Measurements from ENCODE around the gene RPS6KA2. TPM values are rescaled to one million over a fixed set of nuclear protein-coding genes. Genes with fewer than 3 reads are reported as not detected.

RPS6KA2 gene
- total RNA-seq, 1 experiment from 2014 or later = 4.1 TPM

DNA sequence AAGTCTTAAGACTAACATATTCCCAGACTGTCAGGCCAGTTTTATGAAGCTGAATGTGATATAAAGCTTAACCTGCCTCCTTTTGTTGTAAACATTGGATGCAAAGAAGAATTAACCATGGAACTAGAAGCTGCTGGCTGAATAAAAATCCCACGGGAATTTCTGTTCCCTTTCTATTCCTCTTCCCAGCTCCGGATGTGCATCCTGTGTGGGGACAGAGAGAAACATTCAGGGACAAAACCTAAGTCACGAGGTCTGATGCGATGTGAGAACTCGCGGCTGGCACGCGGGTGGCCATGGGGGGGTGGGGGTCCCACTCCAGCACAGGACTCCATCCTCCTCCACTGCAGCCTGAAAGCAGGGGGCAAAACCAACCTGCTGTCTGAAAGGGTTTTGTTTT is 72.7 kb downstream of the RPS6KA2 start:
- in situ Hi-C loops (cut with HindIII; ENCODE audit: low pct_unique_long_range_greater_than_20kb, low sequenced_read_pairs) (no loop called here), intact Hi-C loops (cut with micrococcal nuclease; ENCODE audit: unreplicated experiment) (no loop called here)
- BruUV-seq (replicated peaks) = no TSS peak
- H3K27ac ChIP-seq (ENCODE audit: low read length) = no peak overlapping the region
- no peak for ATAC-seq
- TF ChIP-seq, protein P1, sequence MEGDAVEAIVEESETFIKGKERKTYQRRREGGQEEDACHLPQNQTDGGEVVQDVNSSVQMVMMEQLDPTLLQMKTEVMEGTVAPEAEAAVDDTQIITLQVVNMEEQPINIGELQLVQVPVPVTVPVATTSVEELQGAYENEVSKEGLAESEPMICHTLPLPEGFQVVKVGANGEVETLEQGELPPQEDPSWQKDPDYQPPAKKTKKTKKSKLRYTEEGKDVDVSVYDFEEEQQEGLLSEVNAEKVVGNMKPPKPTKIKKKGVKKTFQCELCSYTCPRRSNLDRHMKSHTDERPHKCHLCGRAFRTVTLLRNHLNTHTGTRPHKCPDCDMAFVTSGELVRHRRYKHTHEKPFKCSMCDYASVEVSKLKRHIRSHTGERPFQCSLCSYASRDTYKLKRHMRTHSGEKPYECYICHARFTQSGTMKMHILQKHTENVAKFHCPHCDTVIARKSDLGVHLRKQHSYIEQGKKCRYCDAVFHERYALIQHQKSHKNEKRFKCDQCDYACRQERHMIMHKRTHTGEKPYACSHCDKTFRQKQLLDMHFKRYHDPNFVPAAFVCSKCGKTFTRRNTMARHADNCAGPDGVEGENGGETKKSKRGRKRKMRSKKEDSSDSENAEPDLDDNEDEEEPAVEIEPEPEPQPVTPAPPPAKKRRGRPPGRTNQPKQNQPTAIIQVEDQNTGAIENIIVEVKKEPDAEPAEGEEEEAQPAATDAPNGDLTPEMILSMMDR (IDR thresholded peaks at IDR 0.05) = no peak
- no peak for TF ChIP-seq TCF7L2 (IDR thresholded peaks at IDR 0.05; ENCODE audit: low read depth, low read length)
- no peaks in the 10 kb centered on the region for H3K36me3 ChIP-seq (ENCODE audit: control insufficient read depth, insufficient read depth, low read length)
- H3K4me3 ChIP-seq (ENCODE audit: low read depth in 2 of 2, low read length in 2 of 2) = no peak overlapping the region
- no peak for DNase-seq (ENCODE audit: low read depth, low spot score)
- ChIA-PET POLR2A (no interaction called here), CTCF (no interaction called here)
- H3K27me3 ChIP-seq (ENCODE audit: control insufficient read depth, insufficient read depth, low read length) = no peaks in the 10 kb centered on the region
- no peaks in the 10 kb centered on the region for H3K9me3 ChIP-seq (ENCODE audit: control insufficient read depth, insufficient read depth, low read depth, low read length)
- H3K4me1 ChIP-seq (ENCODE audit: control insufficient read depth, insufficient read depth, low read length) = no peaks in the 10 kb centered on the region

DNA sequence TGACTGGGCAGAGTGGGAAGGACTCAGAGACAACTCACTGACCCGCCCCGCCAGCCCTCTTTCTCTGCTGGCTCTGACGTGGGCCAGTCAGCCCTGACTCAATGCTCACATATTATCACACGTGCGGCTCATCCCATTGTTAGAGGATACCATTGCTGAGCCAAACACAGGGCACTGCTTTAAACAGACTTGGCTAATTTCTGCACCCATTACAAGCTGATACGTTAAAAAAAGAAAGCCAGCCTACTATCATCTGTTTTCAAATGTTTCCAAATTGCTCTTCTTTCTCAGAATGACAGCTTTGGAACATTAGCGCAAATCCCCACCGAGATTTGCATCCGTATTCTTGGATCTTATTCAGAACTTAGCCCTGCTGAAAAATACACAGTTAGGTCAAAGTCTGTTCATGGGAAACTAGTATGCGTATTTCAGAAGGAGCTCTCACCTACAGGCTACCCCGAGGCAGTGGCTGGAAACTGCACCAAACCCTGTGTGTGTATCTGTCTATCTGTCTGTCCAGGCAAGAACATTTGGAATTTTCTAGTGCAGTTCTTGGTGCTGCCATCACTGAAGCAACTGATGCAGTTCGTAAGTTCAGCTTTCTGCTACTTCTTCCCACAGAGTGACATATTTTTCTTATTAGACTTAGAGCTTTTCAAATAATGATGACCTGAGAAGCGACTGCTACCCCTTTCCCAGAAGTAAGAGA is 73.3 kb downstream of the RPS6KA2 start:
- BruUV-seq (replicated peaks) = no TSS peak
- H3K27ac ChIP-seq (ENCODE audit: low read length) = no peak overlapping the region
- H3K27me3 ChIP-seq (ENCODE audit: control insufficient read depth, insufficient read depth, low read length) = no peaks in the 10 kb centered on the region
- no peaks in the 10 kb centered on the region for H3K36me3 ChIP-seq (ENCODE audit: control insufficient read depth, insufficient read depth, low read length)
- H3K4me1 ChIP-seq (ENCODE audit: control insufficient read depth, insufficient read depth, low read length) = no peaks in the 10 kb centered on the region
- ChIA-PET POLR2A (no interaction called here), CTCF (no interaction called here)
- no peak for DNase-seq (ENCODE audit: low read depth, low spot score)
- no peak for ATAC-seq
- intact Hi-C loops (cut with micrococcal nuclease; ENCODE audit: unreplicated experiment) = no loop called here
- in situ Hi-C loops (cut with HindIII; ENCODE audit: low pct_unique_long_range_greater_than_20kb, low sequenced_read_pairs) = no loop called here
- H3K9me3 ChIP-seq (ENCODE audit: control insufficient read depth, insufficient read depth, low read depth, low read length) = no peaks in the 10 kb centered on the region
- H3K4me3 ChIP-seq (ENCODE audit: low read depth in 2 of 2, low read length in 2 of 2) = no peak overlapping the region
- TF ChIP-seq POLR2AphosphoS5 (IDR thresholded peaks at IDR 0.05; ENCODE audit: low read depth, low read length) (no peak), TCF7L2 (IDR thresholded peaks at IDR 0.05; ENCODE audit: low read depth, low read length) (no peak), SIN3A (IDR thresholded peaks at IDR 0.05; ENCODE audit: borderline replicate concordance, insufficient read depth, low read depth, low read length) (no peak)
- TF ChIP-seq, protein P2, sequence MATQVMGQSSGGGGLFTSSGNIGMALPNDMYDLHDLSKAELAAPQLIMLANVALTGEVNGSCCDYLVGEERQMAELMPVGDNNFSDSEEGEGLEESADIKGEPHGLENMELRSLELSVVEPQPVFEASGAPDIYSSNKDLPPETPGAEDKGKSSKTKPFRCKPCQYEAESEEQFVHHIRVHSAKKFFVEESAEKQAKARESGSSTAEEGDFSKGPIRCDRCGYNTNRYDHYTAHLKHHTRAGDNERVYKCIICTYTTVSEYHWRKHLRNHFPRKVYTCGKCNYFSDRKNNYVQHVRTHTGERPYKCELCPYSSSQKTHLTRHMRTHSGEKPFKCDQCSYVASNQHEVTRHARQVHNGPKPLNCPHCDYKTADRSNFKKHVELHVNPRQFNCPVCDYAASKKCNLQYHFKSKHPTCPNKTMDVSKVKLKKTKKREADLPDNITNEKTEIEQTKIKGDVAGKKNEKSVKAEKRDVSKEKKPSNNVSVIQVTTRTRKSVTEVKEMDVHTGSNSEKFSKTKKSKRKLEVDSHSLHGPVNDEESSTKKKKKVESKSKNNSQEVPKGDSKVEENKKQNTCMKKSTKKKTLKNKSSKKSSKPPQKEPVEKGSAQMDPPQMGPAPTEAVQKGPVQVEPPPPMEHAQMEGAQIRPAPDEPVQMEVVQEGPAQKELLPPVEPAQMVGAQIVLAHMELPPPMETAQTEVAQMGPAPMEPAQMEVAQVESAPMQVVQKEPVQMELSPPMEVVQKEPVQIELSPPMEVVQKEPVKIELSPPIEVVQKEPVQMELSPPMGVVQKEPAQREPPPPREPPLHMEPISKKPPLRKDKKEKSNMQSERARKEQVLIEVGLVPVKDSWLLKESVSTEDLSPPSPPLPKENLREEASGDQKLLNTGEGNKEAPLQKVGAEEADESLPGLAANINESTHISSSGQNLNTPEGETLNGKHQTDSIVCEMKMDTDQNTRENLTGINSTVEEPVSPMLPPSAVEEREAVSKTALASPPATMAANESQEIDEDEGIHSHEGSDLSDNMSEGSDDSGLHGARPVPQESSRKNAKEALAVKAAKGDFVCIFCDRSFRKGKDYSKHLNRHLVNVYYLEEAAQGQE (IDR thresholded peaks at IDR 0.05; ENCODE audit: insufficient read depth in 1 of 2, low read depth in 2 of 2, low read length in 1 of 2) = no peak
- TF ChIP-seq, protein P1 (IDR thresholded peaks at IDR 0.05) = no peak

Data from Panc1 (cell line).